Activated CD8-positive, alpha-beta memory T cell treated with anti-CD3 and anti-CD28 coated beads, Interleukin-2, amount 10 ng/mL, durations not matched to agents 7 days and 5 days (primary cell): Measurements from ENCODE around the gene CATSPER3. TPM values are rescaled to one million over a fixed set of nuclear protein-coding genes. Genes with fewer than 3 reads are reported as not detected.
A peak's percentile ranks its signal among the peaks of the same experiment; 100 is the strongest.

Experiments used
- ATAC-seq: fragments of 150-1000 bp; cut with Tn5 transposase; one replicate; pipeline ENCODE4 v1.10.0; 2021; ENCODE audit warnings: moderate library complexity
- CTCF ChIA-PET: fragments of 350-600 bp; sonication (Branson Sonifier 250); formaldehyde crosslinking; loops from one replicate; lab custom pipeline; 2021; ENCODE audit warnings: antibody characterized with exemption; lab: Charles Lee
- DNase-seq: peaks from one replicate; pipeline ENCODE4 v3.0.0-alpha.2; 2020
- H3K27ac Mint-ChIP-seq: one replicate; pipeline ENCODE4 v1.8.0; 2021; ENCODE audit warnings: mild to moderate bottlenecking, mixed read lengths
- H3K27me3 Mint-ChIP-seq: one replicate; pipeline ENCODE4 v1.8.0; 2021; ENCODE audit warnings: mixed read lengths
- H3K36me3 Mint-ChIP-seq: one replicate; pipeline ENCODE4 v1.8.0; 2021; ENCODE audit warnings: mild to moderate bottlenecking, mixed read lengths
- H3K4me1 Mint-ChIP-seq: one replicate; pipeline ENCODE4 v1.8.0; 2021; ENCODE audit warnings: mixed read lengths
- H3K4me3 Mint-ChIP-seq: one replicate; pipeline ENCODE4 v1.8.0; 2021; ENCODE audit warnings: mild to moderate bottlenecking, moderate library complexity, mixed read lengths
- H3K9me3 Mint-ChIP-seq: one replicate; pipeline ENCODE4 v1.8.0; 2022; ENCODE audit warnings: low read depth, mixed read lengths
- total RNA-seq, 2 experiments: library from RNA; stranded (reverse); gene quantifications; one replicate each; pipeline ENCODE4 v1.2.3, GENCODE V29; 2021

Gene CATSPER3
- total RNA-seq, 2 experiments from 2014 or later: 0.61 to 0.82 TPM

- Mint-ChIP-seq H3K36me3 (no peaks in the 10 kb centered on the region), H3K27ac (no peak overlapping the region), H3K4me3 (no peak overlapping the region), H3K4me1 (no peaks in the 10 kb centered on the region), H3K9me3 (no peaks in the 10 kb centered on the region), H3K27me3 (peaks cover 10% of the 10 kb centered on the region)
- no peak for ATAC-seq
- DNase-seq: no peak
- CTCF ChIA-PET: no interaction called here
Observed at GRCh38 chr5:135020111-135020895, 52.6 kb downstream of the CATSPER3 start.

GRCh38 chr5:135024956-135025729, 57.4 kb downstream of the CATSPER3 start:
- Mint-ChIP-seq H3K4me3 (no peak overlapping the region), H3K4me1 (peaks cover 8% of the 10 kb centered on the region), H3K36me3 (peaks cover 10% of the 10 kb centered on the region), H3K27ac (no peak overlapping the region), H3K9me3 (no peaks in the 10 kb centered on the region), H3K27me3 (peaks cover 45% of the 10 kb centered on the region)
- CTCF ChIA-PET: no interaction called here
- ATAC-seq (no peak), DNase-seq (no peak)

GRCh38 chr5:135025730-135026644, 58.3 kb downstream of the CATSPER3 start:
- ATAC-seq (no peak), DNase-seq (no peak)
- H3K27me3 Mint-ChIP-seq: peaks cover 53% of the 10 kb centered on the region
- H3K9me3 Mint-ChIP-seq: no peaks in the 10 kb centered on the region
- peaks cover 13% of the 10 kb centered on the region for H3K4me1 Mint-ChIP-seq
- H3K36me3 Mint-ChIP-seq: peaks cover 10% of the 10 kb centered on the region
- H3K4me3 Mint-ChIP-seq: no peak overlapping the region
- no peak overlapping the region for H3K27ac Mint-ChIP-seq
- CTCF ChIA-PET: no interaction called here

- Mint-ChIP-seq H3K4me3 (no peak overlapping the region), H3K27me3 (peaks cover 61% of the 10 kb centered on the region), H3K27ac (no peak overlapping the region), H3K9me3 (no peaks in the 10 kb centered on the region), H3K4me1 (peaks cover 17% of the 10 kb centered on the region), H3K36me3 (peaks cover 10% of the 10 kb centered on the region)
- no peak for ATAC-seq
- CTCF ChIA-PET: no interaction called here
- no peak for DNase-seq
Observed at GRCh38 chr5:135026645-135027265, 59.0 kb downstream of the CATSPER3 start.

- peaks cover 66% of the 10 kb centered on the region for H3K27me3 Mint-ChIP-seq
- no peak for DNase-seq
Observed at GRCh38 chr5:135027266-135027696, 59.6 kb downstream of the CATSPER3 start.

GRCh38 chr5:135027697-135028615, 60.2 kb downstream of the CATSPER3 start:
- Mint-ChIP-seq H3K27ac (no peak overlapping the region), H3K36me3 (peaks cover 10% of the 10 kb centered on the region), H3K4me1 (peaks cover 24% of the 10 kb centered on the region), H3K27me3 (peaks cover 67% of the 10 kb centered on the region), H3K9me3 (no peaks in the 10 kb centered on the region), H3K4me3 (no peak overlapping the region)
- no peak for ATAC-seq
- CTCF ChIA-PET: interaction anchor here (0.7 kb wide), 1 partner anchor 25 kb away, joined by 3 read pairs; no protein-coding TSS in a partner anchor
- no peak for DNase-seq

More at GRCh38 chr5:135027266-135027696, 59.6 kb downstream of the CATSPER3 start:
- no peak overlapping the region for H3K27ac Mint-ChIP-seq
- H3K36me3 Mint-ChIP-seq: peaks cover 10% of the 10 kb centered on the region
- H3K9me3 Mint-ChIP-seq: no peaks in the 10 kb centered on the region
- H3K4me3 Mint-ChIP-seq: no peak overlapping the region
- peaks cover 22% of the 10 kb centered on the region for H3K4me1 Mint-ChIP-seq
- ATAC-seq: no peak
- CTCF ChIA-PET: no interaction called here

GRCh38 chr5:135028791-135029476, 61.2 kb downstream of the CATSPER3 start:
- ATAC-seq: no peak
- CTCF ChIA-PET: interaction anchor here (0.7 kb wide), 1 partner anchor 26 kb away, joined by 3 read pairs; no protein-coding TSS in a partner anchor
- peaks cover 10% of the 10 kb centered on the region for H3K36me3 Mint-ChIP-seq
- H3K4me1 Mint-ChIP-seq: peaks cover 28% of the 10 kb centered on the region
- no peak for DNase-seq
- peak overlapping the region; percentile 45 for H3K27ac Mint-ChIP-seq
- peak overlapping the region; percentile 5 for H3K4me3 Mint-ChIP-seq
- H3K27me3 Mint-ChIP-seq: peaks cover 68% of the 10 kb centered on the region
- H3K9me3 Mint-ChIP-seq: no peaks in the 10 kb centered on the region

GRCh38 chr5:135029477-135030122, 61.9 kb downstream of the CATSPER3 start:
- ATAC-seq (no peak), DNase-seq (no peak)
- peaks cover 71% of the 10 kb centered on the region for H3K27me3 Mint-ChIP-seq
- H3K9me3 Mint-ChIP-seq: no peaks in the 10 kb centered on the region
- peak overlapping the region; percentile 5 for H3K4me3 Mint-ChIP-seq
- CTCF ChIA-PET: no interaction called here
- H3K36me3 Mint-ChIP-seq: peaks cover 10% of the 10 kb centered on the region
- peak overlapping the region; percentile 37 for H3K27ac Mint-ChIP-seq
- peaks cover 29% of the 10 kb centered on the region for H3K4me1 Mint-ChIP-seq

GRCh38 chr5:135030123-135030955, 62.6 kb downstream of the CATSPER3 start:
- CTCF ChIA-PET: no interaction called here
- Mint-ChIP-seq H3K4me3 (peak overlapping the region; percentile 42), H3K9me3 (no peaks in the 10 kb centered on the region), H3K27ac (no peak overlapping the region), H3K4me1 (peaks cover 33% of the 10 kb centered on the region), H3K27me3 (peaks cover 76% of the 10 kb centered on the region), H3K36me3 (peaks cover 10% of the 10 kb centered on the region)
- DNase-seq (no peak), ATAC-seq (no peak)

- peaks cover 77% of the 10 kb centered on the region for H3K27me3 Mint-ChIP-seq
- peak overlapping the region; percentile 42 for H3K4me3 Mint-ChIP-seq
- no peak for ATAC-seq
- H3K4me1 Mint-ChIP-seq: peaks cover 33% of the 10 kb centered on the region
- peaks cover 10% of the 10 kb centered on the region for H3K36me3 Mint-ChIP-seq
- no peaks in the 10 kb centered on the region for H3K9me3 Mint-ChIP-seq
- CTCF ChIA-PET: no interaction called here
- no peak for DNase-seq
- no peak overlapping the region for H3K27ac Mint-ChIP-seq
Observed at GRCh38 chr5:135030956-135031812, 63.5 kb downstream of the CATSPER3 start.
